Activated naive CD4-positive, alpha-beta T cell treated with anti-CD3 and anti-CD28 coated beads for 36 hours (primary cell): Measurements from ENCODE around the gene NPC2. TPM values are rescaled to one million over a fixed set of nuclear protein-coding genes. Genes with fewer than 3 reads are reported as not detected.
A peak's percentile ranks its signal among the peaks of the same experiment; 100 is the strongest.
"Not testable (repeated sequence)": the region's sequence is repeated elsewhere in the genome, so short reads cannot be mapped to it uniquely, and the experiment has no call there.

ENCODE experiments used
- CTCF ChIA-PET: fragments of 350-600 bp; sonication (Branson Sonifier 250); formaldehyde crosslinking; loops from one replicate; lab custom pipeline; 2021; ENCODE audit warnings: antibody characterized with exemption; lab: Charles Lee
- DNase-seq: peaks from one replicate; pipeline ENCODE4 v3.0.0-alpha.2; 2020
- H3K27ac Mint-ChIP-seq: one replicate; pipeline ENCODE4 v1.8.0; 2021; ENCODE audit warnings: mild to moderate bottlenecking, mixed read lengths
- H3K27me3 Mint-ChIP-seq: one replicate; pipeline ENCODE4 v1.8.0; 2021; ENCODE audit warnings: low read depth, mixed read lengths
- H3K36me3 Mint-ChIP-seq: one replicate; pipeline ENCODE4 v1.8.0; 2021; ENCODE audit warnings: low read depth, mixed read lengths
- H3K4me1 Mint-ChIP-seq: one replicate; pipeline ENCODE4 v1.8.0; 2021; ENCODE audit warnings: low read depth, mixed read lengths
- H3K4me3 Mint-ChIP-seq: one replicate; pipeline ENCODE4 v1.8.0; 2021; ENCODE audit warnings: mild to moderate bottlenecking, moderate library complexity, mixed read lengths
- H3K9me3 Mint-ChIP-seq: one replicate; pipeline ENCODE4 v1.8.0; 2021; ENCODE audit warnings: mixed read lengths
- intact Hi-C: fragments of 100-400 bp; cut with micrococcal nuclease; formaldehyde crosslinking; loops from one replicate; pipeline ENCODE4 v1.15.1; 2023
- total RNA-seq, 2 experiments: library from RNA; stranded (reverse); gene quantifications; one replicate each; pipeline ENCODE4 v1.2.3, GENCODE V29; 2021

Gene NPC2
- total RNA-seq, 2 experiments from 2014 or later: 36.3 to 38.0 TPM

DNA sequence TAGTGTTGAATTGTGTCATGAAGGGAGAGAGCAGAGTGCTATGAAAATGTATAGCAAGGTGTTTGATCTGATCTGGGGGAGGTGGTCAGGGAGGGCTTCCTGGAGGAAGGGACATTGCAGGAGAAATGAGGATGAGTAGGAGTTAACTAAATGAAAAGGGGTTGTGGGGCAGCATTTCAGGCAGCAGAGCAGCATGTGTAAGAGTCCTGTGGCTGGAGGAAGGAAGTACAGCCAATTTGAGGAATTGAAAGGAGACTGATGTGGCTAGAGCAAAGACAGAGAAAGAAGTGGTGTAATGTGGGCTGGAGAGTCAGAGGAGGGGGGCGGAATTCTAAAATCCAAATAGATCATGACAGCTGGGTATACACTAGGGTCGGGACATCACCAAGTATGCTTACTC lies 20.5 kb downstream of the NPC2 start:
- no peak for DNase-seq
- Mint-ChIP-seq H3K36me3 (peaks cover 4% of the 10 kb centered on the region), H3K27me3 (no peaks in the 10 kb centered on the region), H3K9me3 (no peaks in the 10 kb centered on the region), H3K4me1 (no peaks in the 10 kb centered on the region), H3K27ac (no peak overlapping the region), H3K4me3 (no peak overlapping the region)
- CTCF ChIA-PET: no interaction called here
- intact Hi-C loops: no loop called here

GRCh38 chr14:74469548-74470518 lies 23.3 kb downstream of the NPC2 start:
- CTCF ChIA-PET: interaction anchor here (0.6 kb wide), 1 partner anchor 259 kb away, joined by 8 read pairs; no protein-coding TSS in a partner anchor
- DNase-seq: no peak
- no peak overlapping the region for H3K4me3 Mint-ChIP-seq
- H3K27ac Mint-ChIP-seq: no peak overlapping the region
- peaks cover 4% of the 10 kb centered on the region for H3K36me3 Mint-ChIP-seq
- intact Hi-C loops: no loop called here
- no peaks in the 10 kb centered on the region for H3K27me3 Mint-ChIP-seq
- H3K4me1 Mint-ChIP-seq: no peaks in the 10 kb centered on the region
- no peaks in the 10 kb centered on the region for H3K9me3 Mint-ChIP-seq

GRCh38 chr14:74468513-74468912 lies 24.6 kb downstream of the NPC2 start:
- H3K4me1 Mint-ChIP-seq: no peaks in the 10 kb centered on the region
- no peaks in the 10 kb centered on the region for H3K27me3 Mint-ChIP-seq
- intact Hi-C loops: no loop called here
- H3K4me3 Mint-ChIP-seq: no peak overlapping the region
- DNase-seq: no peak
- no peak overlapping the region for H3K27ac Mint-ChIP-seq
- CTCF ChIA-PET: no interaction called here
- H3K36me3 Mint-ChIP-seq: peaks cover 4% of the 10 kb centered on the region
- H3K9me3 Mint-ChIP-seq: no peaks in the 10 kb centered on the region

GRCh38 chr14:74465335-74465734 lies 27.8 kb downstream of the NPC2 start:
- CTCF ChIA-PET: interaction anchor here (1.5 kb wide), 1 partner anchor 14 kb away, joined by 3 read pairs; no protein-coding TSS in a partner anchor
- no peaks in the 10 kb centered on the region for H3K4me1 Mint-ChIP-seq
- no peak for DNase-seq
- intact Hi-C loops: no loop called here
- H3K27ac Mint-ChIP-seq: no peak overlapping the region
- H3K4me3 Mint-ChIP-seq: no peak overlapping the region
- no peaks in the 10 kb centered on the region for H3K36me3 Mint-ChIP-seq
- no peaks in the 10 kb centered on the region for H3K9me3 Mint-ChIP-seq
- H3K27me3 Mint-ChIP-seq: no peaks in the 10 kb centered on the region

DNA sequence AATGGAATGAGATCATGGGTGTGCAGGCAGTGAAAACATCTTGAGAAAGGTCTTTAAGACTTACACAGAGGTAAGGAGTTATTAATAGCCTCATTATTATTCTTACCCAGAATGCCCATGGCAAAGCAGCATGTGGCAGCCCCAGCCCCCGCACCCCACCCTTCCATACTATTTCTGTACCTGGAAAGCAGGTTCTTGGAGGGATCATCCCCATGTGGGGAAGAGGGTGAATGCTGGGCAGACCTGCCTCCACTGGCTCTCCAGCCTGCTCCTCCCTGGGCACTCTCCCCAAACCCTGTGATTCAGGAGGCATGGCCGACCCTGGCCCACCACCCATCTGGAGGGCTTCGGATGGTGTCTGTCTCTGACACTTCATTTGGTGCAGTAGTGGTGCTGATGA lies 28.3 kb downstream of the NPC2 start:
- no peak overlapping the region for H3K27ac Mint-ChIP-seq
- no peaks in the 10 kb centered on the region for H3K4me1 Mint-ChIP-seq
- H3K9me3 Mint-ChIP-seq: no peaks in the 10 kb centered on the region
- H3K4me3 Mint-ChIP-seq: no peak overlapping the region
- no peak for DNase-seq
- CTCF ChIA-PET: no interaction called here
- H3K27me3 Mint-ChIP-seq: peaks cover 5% of the 10 kb centered on the region
- H3K36me3 Mint-ChIP-seq: no peaks in the 10 kb centered on the region
- intact Hi-C loops: no loop called here

DNA sequence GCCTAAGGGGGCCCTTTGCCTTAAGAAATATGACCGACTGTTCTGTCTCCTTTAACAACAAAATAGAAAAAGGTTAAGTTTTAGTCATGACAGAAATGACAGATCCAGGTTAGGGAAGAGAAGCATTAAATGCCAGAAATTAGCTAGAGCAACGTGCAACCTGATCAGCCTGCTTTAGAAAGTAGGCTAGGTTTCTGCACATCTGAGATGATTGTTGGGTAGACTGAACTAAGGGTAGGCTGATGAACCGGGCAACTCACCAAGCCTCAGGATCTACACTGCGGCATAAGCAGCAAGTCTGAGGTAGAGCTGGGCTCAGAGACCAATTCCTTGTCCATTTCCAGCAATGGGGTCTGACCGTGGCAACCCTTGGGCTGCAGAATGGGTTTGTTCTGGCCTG lies 29.4 kb downstream of the NPC2 start:
- Mint-ChIP-seq H3K27ac (no peak overlapping the region), H3K4me3 (no peak overlapping the region), H3K36me3 (no peaks in the 10 kb centered on the region), H3K9me3 (no peaks in the 10 kb centered on the region), H3K27me3 (peaks cover 5% of the 10 kb centered on the region), H3K4me1 (no peaks in the 10 kb centered on the region)
- intact Hi-C loops: no loop called here
- no peak for DNase-seq
- CTCF ChIA-PET: interaction anchor here (1.2 kb wide), 1 partner anchor 207 kb away, joined by 5 read pairs; no protein-coding TSS in a partner anchor

- CTCF ChIA-PET: no interaction called here
- Mint-ChIP-seq H3K27ac (no peak overlapping the region), H3K27me3 (peaks cover 5% of the 10 kb centered on the region), H3K9me3 (no peaks in the 10 kb centered on the region), H3K4me1 (no peaks in the 10 kb centered on the region), H3K36me3 (no peaks in the 10 kb centered on the region), H3K4me3 (no peak overlapping the region)
- intact Hi-C loops: no loop called here
- no peak for DNase-seq
These were observed 30.1 kb downstream of the NPC2 start for GRCh38 chr14:74462993-74463392.

DNA sequence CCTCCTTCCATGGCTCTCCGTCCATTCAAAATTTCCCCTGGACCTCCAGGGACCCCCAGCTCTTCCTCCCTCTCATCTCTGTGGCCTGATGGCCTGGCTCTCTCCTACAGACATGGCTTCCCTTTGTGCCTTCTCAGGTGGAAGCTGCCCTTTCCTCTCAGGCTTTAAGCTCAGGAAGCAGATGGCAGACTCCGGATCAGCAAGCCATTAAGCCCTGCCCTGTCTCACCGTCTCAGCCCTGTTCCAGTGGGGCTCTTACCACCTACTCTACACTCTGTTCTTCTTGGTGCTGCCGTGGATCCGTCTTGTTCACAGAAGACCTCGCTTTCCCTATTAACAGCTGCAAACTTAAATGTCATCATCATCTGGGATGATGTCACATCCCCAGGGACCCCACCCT lies 33.1 kb downstream of the NPC2 start:
- H3K36me3 Mint-ChIP-seq: no peaks in the 10 kb centered on the region
- no peaks in the 10 kb centered on the region for H3K4me1 Mint-ChIP-seq
- H3K27ac Mint-ChIP-seq: no peak overlapping the region
- intact Hi-C loops: no loop called here
- CTCF ChIA-PET: no interaction called here
- peaks cover 5% of the 10 kb centered on the region for H3K27me3 Mint-ChIP-seq
- H3K9me3 Mint-ChIP-seq: no peaks in the 10 kb centered on the region
- no peak overlapping the region for H3K4me3 Mint-ChIP-seq
- no peak for DNase-seq

GRCh38 chr14:74459289-74459946 lies 33.7 kb downstream of the NPC2 start:
- Mint-ChIP-seq H3K9me3 (peaks cover 2% of the 10 kb centered on the region), H3K4me3 (no peak overlapping the region), H3K36me3 (no peaks in the 10 kb centered on the region), H3K27me3 (peaks cover 5% of the 10 kb centered on the region), H3K27ac (no peak overlapping the region), H3K4me1 (no peaks in the 10 kb centered on the region)
- intact Hi-C loops: no loop called here
- DNase-seq: peak; percentile 51
- CTCF ChIA-PET: interaction anchor here (0.8 kb wide), 1 partner anchor 9 kb away, joined by 3 read pairs; no protein-coding TSS in a partner anchor

DNA sequence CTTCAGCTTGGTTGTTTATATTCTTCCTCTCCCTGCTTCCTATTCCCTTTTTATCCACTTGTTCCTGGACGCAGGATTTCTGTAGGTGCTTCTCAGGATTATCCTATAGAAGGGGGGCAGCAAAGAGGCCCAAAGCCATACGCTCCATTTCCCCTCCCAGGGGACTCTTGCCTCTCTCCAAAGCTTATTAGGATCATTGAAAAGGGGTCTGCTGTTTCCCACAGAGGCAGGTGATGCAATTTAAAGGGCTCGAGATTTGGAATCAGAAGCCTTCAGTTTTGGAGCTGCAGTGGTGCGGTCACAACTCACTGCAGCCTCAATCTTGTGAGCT lies 35.6 kb downstream of the NPC2 start:
- intact Hi-C loops: no loop called here
- H3K9me3 Mint-ChIP-seq: peaks cover 2% of the 10 kb centered on the region
- H3K27ac Mint-ChIP-seq: no peak overlapping the region
- DNase-seq: no peak
- H3K4me1 Mint-ChIP-seq: no peaks in the 10 kb centered on the region
- no peaks in the 10 kb centered on the region for H3K36me3 Mint-ChIP-seq
- H3K4me3 Mint-ChIP-seq: no peak overlapping the region
- peaks cover 5% of the 10 kb centered on the region for H3K27me3 Mint-ChIP-seq
- CTCF ChIA-PET: no interaction called here

GRCh38 chr14:74456684-74457564 lies 36.2 kb downstream of the NPC2 start:
- DNase-seq: no peak
- intact Hi-C loops: no loop called here
- Mint-ChIP-seq H3K4me3 (no peak overlapping the region), H3K9me3 (peaks cover 2% of the 10 kb centered on the region), H3K27ac (no peak overlapping the region), H3K4me1 (no peaks in the 10 kb centered on the region), H3K27me3 (peaks cover 5% of the 10 kb centered on the region), H3K36me3 (no peaks in the 10 kb centered on the region)
- CTCF ChIA-PET: no interaction called here

GRCh38 chr14:74454397-74454796 lies 38.7 kb downstream of the NPC2 start:
- H3K4me3 Mint-ChIP-seq, H3K27ac Mint-ChIP-seq, H3K27me3 Mint-ChIP-seq, H3K36me3 Mint-ChIP-seq, H3K9me3 Mint-ChIP-seq, intact Hi-C loops, H3K4me1 Mint-ChIP-seq, DNase-seq: not testable (repeated sequence)
- CTCF ChIA-PET: interaction anchor here (1.3 kb wide), 1 partner anchor 73 kb away, joined by 4 read pairs; no protein-coding TSS in a partner anchor
